Panc1 (cell line): ENCODE results near the gene GBA3. TPM values are rescaled to one million over a fixed set of nuclear protein-coding genes. Genes with fewer than 3 reads are reported as not detected.

Experiments
- ATAC-seq: fragments of 200-7000 bp; cut with Tn5 transposase; 2 replicates; pipeline ENCODE4 v1.9.1; 2020; ENCODE audit warnings: mild to moderate bottlenecking, moderate library complexity
- BruUV-seq: library from RNA; stranded (reverse); fragments of 400-500 nt; replicated peaks from 2 replicates; lab custom pipeline; 2021; lab: Mats Ljungman, UMichigan
- CTCF ChIA-PET: fragments of 300-600 bp; sonication (Branson Sonifier 250); formaldehyde crosslinking; loops from one replicate; lab custom pipeline; 2022; ENCODE audit warnings: antibody characterized with exemption; lab: Charles Lee
- POLR2A ChIA-PET: fragments of 300-600 bp; sonication (Branson Sonifier 250); formaldehyde crosslinking; loops from one replicate; lab custom pipeline; 2022; ENCODE audit warnings: antibody characterized with exemption; lab: Charles Lee
- DNase-seq: peaks from one replicate; pipeline ENCODE4 v3.0.0-alpha.2; 2010; ENCODE audit warnings: low read depth, low spot score
- H3K27ac ChIP-seq: 2 replicates; pipeline ENCODE4 v1.5.1; 2011; ENCODE audit warnings: mild to moderate bottlenecking, low read length, inconsistent platforms
- H3K27me3 ChIP-seq: fragments of 200-500 bp; sonication (Bioruptor generic); 2 replicates; pipeline ENCODE4 v1.6.0; 2014; ENCODE audit warnings: low read length, inconsistent platforms; ENCODE audit not compliant: control insufficient read depth, insufficient read depth
- H3K36me3 ChIP-seq: fragments of 200-500 bp; sonication (Bioruptor generic); 2 replicates; pipeline ENCODE4 v1.5.1; 2014; ENCODE audit warnings: inconsistent platforms, mild to moderate bottlenecking, low read length, moderate library complexity; ENCODE audit not compliant: control insufficient read depth, insufficient read depth
- H3K4me1 ChIP-seq: 2 replicates; pipeline ENCODE4 v1.5.1; 2011; ENCODE audit warnings: inconsistent platforms, mild to moderate bottlenecking, low read length, moderate library complexity; ENCODE audit not compliant: control insufficient read depth, insufficient read depth
- H3K4me3 ChIP-seq, 2 experiments: 2 replicates each; pipeline ENCODE4 v1.5.1; 2011 to 2012; ENCODE audit warnings: low read depth in 2 of 2, low read length in 2 of 2, mild to moderate bottlenecking in 2 of 2, inconsistent platforms in 1 of 2, moderate library complexity in 1 of 2
- H3K9me3 ChIP-seq: fragments of 200-500 bp; sonication (Bioruptor generic); 2 replicates; pipeline ENCODE4 v1.5.1; 2014; ENCODE audit warnings: low read depth, mild to moderate bottlenecking, inconsistent platforms, low read length, moderate library complexity; ENCODE audit not compliant: control insufficient read depth, insufficient read depth
- CTCF ChIP-seq: fragments of 450-650 bp; IDR thresholded peaks from 2 replicates; pipeline ENCODE4 v1.5.1; 2017; ENCODE audit warnings: mild to moderate bottlenecking
- POLR2AphosphoS5 ChIP-seq: IDR thresholded peaks from 2 replicates; pipeline ENCODE4 v1.6.1; 2012; ENCODE audit warnings: mild to moderate bottlenecking, low read depth, low read length, moderate library complexity
- REST ChIP-seq, 2 experiments: IDR thresholded peaks; 2 replicates each; pipeline ENCODE4 v1.6.1; 2011 to 2012; ENCODE audit warnings: low read depth in 2 of 2, control low read depth in 1 of 2, low read length in 1 of 2, mild to moderate bottlenecking in 1 of 2, moderate library complexity in 1 of 2; ENCODE audit not compliant: insufficient read depth in 1 of 2
- SIN3A ChIP-seq: IDR thresholded peaks from 2 replicates; pipeline ENCODE4 v1.6.1; 2012; ENCODE audit warnings: low read depth, mild to moderate bottlenecking, low read length, moderate library complexity, borderline replicate concordance; ENCODE audit not compliant: insufficient read depth
- TCF7L2 ChIP-seq: IDR thresholded peaks from 2 replicates; pipeline ENCODE4 v1.6.1; 2011; ENCODE audit warnings: mild to moderate bottlenecking, low read depth, low read length, inconsistent platforms
- in situ Hi-C: cut with HindIII; loops from 2 replicates; pipeline ENCODE4 v1.10.0; 2016; ENCODE audit warnings: low sequenced_read_pairs, low pct_unique_long_range_greater_than_20kb
- intact Hi-C: fragments of 100-400 bp; cut with micrococcal nuclease; formaldehyde crosslinking; loops from one replicate; pipeline ENCODE4 v1.10.0; 2022; ENCODE audit not compliant: unreplicated experiment
- total RNA-seq: library from RNA; stranded (reverse); gene quantifications from one replicate; pipeline ENCODE4 v1.2.1, GENCODE V29; 2021; ENCODE audit not compliant: unreplicated experiment

Gene GBA3
- total RNA-seq, 1 experiment from 2014 or later = not detected

- DNase-seq (no peak), ATAC-seq (no peak)
- ChIA-PET CTCF (no interaction called here), POLR2A (no interaction called here)
- Histone ChIP-seq H3K4me1 (no peaks in the 10 kb centered on the region), H3K27ac (no peak overlapping the region), H3K4me3 (no peak overlapping the region), H3K27me3 (no peaks in the 10 kb centered on the region), H3K9me3 (no peaks in the 10 kb centered on the region), H3K36me3 (no peaks in the 10 kb centered on the region)
- BruUV-seq = no TSS peak
- intact Hi-C loops = no loop called here
- in situ Hi-C loops = no loop called here
- TF ChIP-seq REST (IDR thresholded peaks at IDR 0.05; ENCODE audit: insufficient read depth in 1 of 2, low read depth in 2 of 2, low read length in 1 of 2) (no peak), POLR2AphosphoS5 (no peak), SIN3A (no peak), TCF7L2 (no peak), CTCF (no peak)
Measured at GRCh38 chr4:22766068-22766467, 73.3 kb downstream of the GBA3 start.

GRCh38 chr4:22778547-22779163 is 85.9 kb downstream of the GBA3 start:
- intact Hi-C loops = no loop called here
- Histone ChIP-seq H3K27ac (no peak overlapping the region), H3K9me3 (no peaks in the 10 kb centered on the region), H3K4me3 (no peak overlapping the region), H3K4me1 (no peaks in the 10 kb centered on the region), H3K27me3 (no peaks in the 10 kb centered on the region), H3K36me3 (no peaks in the 10 kb centered on the region)
- ChIA-PET CTCF (no interaction called here), POLR2A (no interaction called here)
- BruUV-seq = no TSS peak
- no peak for DNase-seq
- in situ Hi-C loops = no loop called here
- no peak for TF ChIP-seq REST (IDR thresholded peaks at IDR 0.05; ENCODE audit: insufficient read depth in 1 of 2, low read depth in 2 of 2, low read length in 1 of 2)
- TF ChIP-seq SIN3A = no peak
- no peak for TF ChIP-seq CTCF
- TF ChIP-seq POLR2AphosphoS5 = no peak
- TF ChIP-seq TCF7L2 = no peak
- ATAC-seq = no peak
